ENCODE measurements around the gene TNFRSF11A. TPM values are rescaled to one million over a fixed set of nuclear protein-coding genes. Genes with fewer than 3 reads are reported as not detected.

The TNFRSF11A gene
- polyA plus RNA-seq, 10 donors: 2.8 to 4.4 (median 3.6) TPM

GRCh38 chr18:62412231-62412979 lies 87.3 kb downstream of the TNFRSF11A start:
- peak in 2 of 3 donors; percentile 14 to 27 for DNase-seq

- peak; percentile 41 to 88 (median 68) for DNase-seq
Observed at GRCh38 chr18:62413206-62413605, 88.1 kb downstream of the TNFRSF11A start.

- DNase-seq: no peak
Observed at GRCh38 chr18:62418258-62418657, 93.1 kb downstream of the TNFRSF11A start.

- DNase-seq: peak in 1 of 3 donors; percentile 7
Observed at GRCh38 chr18:62420151-62420512, 95.0 kb downstream of the TNFRSF11A start.

- DNase-seq: peak; percentile 32 to 75 (median 49)
Observed at GRCh38 chr18:62420513-62421209, 95.6 kb downstream of the TNFRSF11A start.

- peak; percentile 94 to 97 (median 95) for DNase-seq
Observed at GRCh38 chr18:62425465-62426190, 100.5 kb downstream of the TNFRSF11A start.

- no peak for DNase-seq
Observed at GRCh38 chr18:62426191-62426488, 101.0 kb downstream of the TNFRSF11A start.

GRCh38 chr18:62432176-62432575 lies 107.1 kb downstream of the TNFRSF11A start:
- no peak for DNase-seq

- no peak for DNase-seq
Observed at GRCh38 chr18:62434798-62435197, 109.7 kb downstream of the TNFRSF11A start.

- no peak for DNase-seq
Observed at GRCh38 chr18:62435435-62436031, 110.4 kb downstream of the TNFRSF11A start.

- no peak for DNase-seq
Observed at GRCh38 chr18:62436636-62437234, 111.6 kb downstream of the TNFRSF11A start.

- peak in 2 of 3 donors; percentile 36 to 65 for DNase-seq
Observed at GRCh38 chr18:62437235-62438017, 112.3 kb downstream of the TNFRSF11A start.

GRCh38 chr18:62438018-62438329 lies 112.9 kb downstream of the TNFRSF11A start:
- DNase-seq: no peak

GRCh38 chr18:62438402-62438801 lies 113.3 kb downstream of the TNFRSF11A start:
- DNase-seq: no peak

- no peak for DNase-seq
Observed at GRCh38 chr18:62438866-62439265, 113.8 kb downstream of the TNFRSF11A start.

Other genes with a start within 250 kb of the TNFRSF11A start
- 10 to 100 TPM; 13.0 to 23.0 (median 20.1) TPM for gene PIGN, start 138.3 kb upstream of the TNFRSF11A start, polyA plus RNA-seq (ENCODE audit: insufficient read length in 10 of 10)
- gene RELCH, start 138.1 kb upstream of the TNFRSF11A start, polyA plus RNA-seq (ENCODE audit: insufficient read length in 10 of 10): 10 to 100 TPM; 13.2 to 23.7 (median 16.7) TPM
- 10 to 100 TPM in 2 of 10 donors, 1 to 10 TPM in 8; 5.5 to 10.6 (median 9.3) TPM for gene ZCCHC2, start 197.7 kb downstream of the TNFRSF11A start, polyA plus RNA-seq (ENCODE audit: insufficient read length in 10 of 10)

All from muscle of back (tissue), 11 donors.